ENCODE results near the gene C19orf67.

- no peak for TF ChIP-seq CTCF (IDR thresholded peaks at IDR 0.05)
- TF ChIP-seq POLR2A (IDR thresholded peaks at IDR 0.05): no peak
Observed at GRCh38 chr19:14135355-14135754, 49.8 kb upstream of the C19orf67 start.
